Measurements from ENCODE around the gene DTNB.

DTNB gene

GRCh38 chr2:25462021-25462420 lies 211.4 kb downstream of the DTNB start:
- Histone ChIP-seq H3K27ac (no peak overlapping the region), H3K9me3 (no peaks in the 10 kb centered on the region), H3K27me3 (no peaks in the 10 kb centered on the region), H3K36me3 (no peaks in the 10 kb centered on the region), H3K4me3 (ENCODE audit: low read depth in 1 of 2, low read length in 1 of 2) (no peak overlapping the region), H3K4me1 (ENCODE audit: control insufficient read depth in 1 of 2, insufficient read depth in 1 of 2, low read depth in 1 of 2, low read length in 1 of 2) (no peaks in the 10 kb centered on the region)
- no peak for TF ChIP-seq CTCF (IDR thresholded peaks at IDR 0.05)

- Histone ChIP-seq H3K4me3 (ENCODE audit: low read depth in 1 of 2, low read length in 1 of 2) (no peak overlapping the region), H3K27me3 (no peaks in the 10 kb centered on the region), H3K27ac (no peak overlapping the region), H3K9me3 (no peaks in the 10 kb centered on the region), H3K36me3 (no peaks in the 10 kb centered on the region), H3K4me1 (ENCODE audit: control insufficient read depth in 1 of 2, insufficient read depth in 1 of 2, low read depth in 1 of 2, low read length in 1 of 2) (no peaks in the 10 kb centered on the region)
- TF ChIP-seq CTCF (IDR thresholded peaks at IDR 0.05) = no peak
Observed at GRCh38 chr2:25460261-25460905, 213.0 kb downstream of the DTNB start.

GRCh38 chr2:25454824-25455611 lies 218.4 kb downstream of the DTNB start:
- no peak for TF ChIP-seq CTCF (IDR thresholded peaks at IDR 0.05)
- Histone ChIP-seq H3K27ac (no peak overlapping the region), H3K4me3 (ENCODE audit: low read depth in 1 of 2, low read length in 1 of 2) (no peak overlapping the region), H3K27me3 (no peaks in the 10 kb centered on the region), H3K36me3 (no peaks in the 10 kb centered on the region), H3K9me3 (no peaks in the 10 kb centered on the region), H3K4me1 (ENCODE audit: control insufficient read depth in 1 of 2, insufficient read depth in 1 of 2, low read depth in 1 of 2, low read length in 1 of 2) (no peaks in the 10 kb centered on the region)

GRCh38 chr2:25453199-25453905 lies 220.0 kb downstream of the DTNB start:
- no peak for TF ChIP-seq CTCF (IDR thresholded peaks at IDR 0.05)
- Histone ChIP-seq H3K27me3 (no peaks in the 10 kb centered on the region), H3K27ac (no peak overlapping the region), H3K36me3 (no peaks in the 10 kb centered on the region), H3K4me1 (ENCODE audit: control insufficient read depth in 1 of 2, insufficient read depth in 1 of 2, low read depth in 1 of 2, low read length in 1 of 2) (no peaks in the 10 kb centered on the region), H3K4me3 (ENCODE audit: low read depth in 1 of 2, low read length in 1 of 2) (no peak overlapping the region), H3K9me3 (no peaks in the 10 kb centered on the region)

- no peaks in the 10 kb centered on the region for H3K9me3 ChIP-seq
- no peak overlapping the region for H3K27ac ChIP-seq
- no peaks in the 10 kb centered on the region for H3K27me3 ChIP-seq
- no peaks in the 10 kb centered on the region for H3K4me1 ChIP-seq (ENCODE audit: control insufficient read depth in 1 of 2, insufficient read depth in 1 of 2, low read depth in 1 of 2, low read length in 1 of 2)
- no peak for TF ChIP-seq CTCF (IDR thresholded peaks at IDR 0.05)
- H3K4me3 ChIP-seq (ENCODE audit: low read depth in 1 of 2, low read length in 1 of 2) = no peak overlapping the region
- no peaks in the 10 kb centered on the region for H3K36me3 ChIP-seq
Observed at GRCh38 chr2:25448808-25449207, 224.6 kb downstream of the DTNB start.

Data from neutrophil (primary cell).